Measurements from ENCODE around the gene PRRC2A. TPM values are rescaled to one million over a fixed set of nuclear protein-coding genes. Genes with fewer than 3 reads are reported as not detected.

Gene PRRC2A
- total RNA-seq, 4 donors from 2014 or later = 68.8 to 138 (median 89.2) TPM

DNA sequence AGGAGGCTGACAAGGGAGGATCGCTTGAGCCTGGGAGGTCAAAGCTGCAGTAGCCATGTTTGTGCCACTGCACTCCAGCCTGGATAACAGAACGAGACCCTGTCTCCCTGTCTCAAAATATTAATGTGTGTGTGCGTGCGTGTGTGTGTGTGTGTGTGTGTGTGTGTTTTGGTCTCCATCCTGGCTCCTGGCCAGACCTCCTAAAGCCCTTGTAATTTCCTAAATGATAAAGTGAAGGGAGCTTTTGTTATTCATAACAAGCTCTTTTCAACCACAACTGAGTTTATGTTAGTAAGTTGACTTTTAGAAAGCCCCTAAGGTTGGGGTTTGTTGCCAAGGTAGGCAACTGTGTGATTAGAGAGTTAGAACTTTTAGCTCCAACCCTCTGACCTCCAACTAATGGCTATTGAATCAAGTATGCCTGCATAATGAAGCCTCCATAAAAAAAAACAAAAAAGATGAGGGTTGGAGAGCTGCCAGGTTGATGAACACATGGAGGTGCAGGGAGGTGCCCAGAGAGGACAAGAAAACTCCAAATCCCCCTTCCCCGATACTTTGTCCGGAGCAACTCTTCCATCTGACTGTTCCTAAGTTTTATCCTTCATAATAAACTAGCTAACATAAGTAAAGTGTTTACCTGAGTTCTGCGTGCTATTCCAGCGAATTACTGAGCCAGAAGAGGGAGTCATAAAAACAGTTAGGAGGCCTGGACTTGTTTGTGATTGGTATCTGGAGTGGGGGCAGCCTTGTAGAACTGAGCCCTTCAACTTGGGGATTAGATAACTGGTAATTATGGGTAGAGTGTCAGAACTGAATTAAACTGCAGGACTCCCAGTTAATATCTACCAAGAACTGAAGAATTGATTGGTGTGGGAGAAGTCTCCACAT lies 10.8 kb upstream of the PRRC2A start:
- Histone ChIP-seq H3K4me1 (no peaks in the 10 kb centered on the region), H3K36me3 (no peaks in the 10 kb centered on the region), H3K27me3 (no peaks in the 10 kb centered on the region), H3K9me3 (no peaks in the 10 kb centered on the region), H3K4me3 (no peak overlapping the region), H3K27ac (replicated peaks in 1 of 4) (no peak overlapping the region)
- no peak for DNase-seq (ENCODE audit: extremely low spot score)
- TF ChIP-seq POLR2A (IDR thresholded peaks at IDR 0.05; ENCODE audit: low read depth) (no peak), EP300 (IDR thresholded peaks at IDR 0.05) (no peak), POLR2AphosphoS5 (IDR thresholded peaks at IDR 0.05) (no peak)
- TF ChIP-seq, protein P1, sequence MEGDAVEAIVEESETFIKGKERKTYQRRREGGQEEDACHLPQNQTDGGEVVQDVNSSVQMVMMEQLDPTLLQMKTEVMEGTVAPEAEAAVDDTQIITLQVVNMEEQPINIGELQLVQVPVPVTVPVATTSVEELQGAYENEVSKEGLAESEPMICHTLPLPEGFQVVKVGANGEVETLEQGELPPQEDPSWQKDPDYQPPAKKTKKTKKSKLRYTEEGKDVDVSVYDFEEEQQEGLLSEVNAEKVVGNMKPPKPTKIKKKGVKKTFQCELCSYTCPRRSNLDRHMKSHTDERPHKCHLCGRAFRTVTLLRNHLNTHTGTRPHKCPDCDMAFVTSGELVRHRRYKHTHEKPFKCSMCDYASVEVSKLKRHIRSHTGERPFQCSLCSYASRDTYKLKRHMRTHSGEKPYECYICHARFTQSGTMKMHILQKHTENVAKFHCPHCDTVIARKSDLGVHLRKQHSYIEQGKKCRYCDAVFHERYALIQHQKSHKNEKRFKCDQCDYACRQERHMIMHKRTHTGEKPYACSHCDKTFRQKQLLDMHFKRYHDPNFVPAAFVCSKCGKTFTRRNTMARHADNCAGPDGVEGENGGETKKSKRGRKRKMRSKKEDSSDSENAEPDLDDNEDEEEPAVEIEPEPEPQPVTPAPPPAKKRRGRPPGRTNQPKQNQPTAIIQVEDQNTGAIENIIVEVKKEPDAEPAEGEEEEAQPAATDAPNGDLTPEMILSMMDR (IDR thresholded peaks at IDR 0.05) = no peak
- intact Hi-C loops (cut with DNase I) = no loop called here
- 73% methylated on average over 7 of the region's 8 CpGs for WGBS

DNA sequence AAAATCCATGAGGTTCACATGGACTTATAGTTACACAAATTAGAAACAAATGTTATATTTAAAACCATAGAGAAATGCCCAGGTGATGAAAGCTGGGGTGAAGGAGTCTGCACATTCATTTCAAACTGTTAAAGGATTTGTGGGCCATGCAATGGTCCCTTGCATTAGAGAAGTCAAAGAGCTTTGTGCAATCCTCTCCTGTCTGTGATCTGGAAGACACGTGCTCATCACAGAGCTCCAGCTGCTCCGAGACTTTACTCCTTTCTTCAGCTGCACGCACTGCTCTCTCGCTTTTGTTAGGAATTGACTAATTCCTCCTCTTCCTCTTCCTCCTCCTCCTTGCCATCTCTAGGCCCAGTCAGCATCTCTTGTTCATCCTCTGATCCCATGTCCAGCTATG lies 9.5 kb upstream of the PRRC2A start:
- no peak overlapping the region for H3K4me3 ChIP-seq
- TF ChIP-seq, protein P1 (IDR thresholded peaks at IDR 0.05) = no peak
- TF ChIP-seq POLR2AphosphoS5 (IDR thresholded peaks at IDR 0.05) (no peak), EP300 (IDR thresholded peaks at IDR 0.05) (no peak), POLR2A (IDR thresholded peaks at IDR 0.05; ENCODE audit: low read depth) (no peak)
- no peak for DNase-seq (ENCODE audit: extremely low spot score)
- H3K27ac ChIP-seq (replicated peaks in 1 of 4) = no peak overlapping the region
- no peaks in the 10 kb centered on the region for H3K4me1 ChIP-seq
- WGBS = 67% methylated on average over 4 of the region's 4 CpGs
- no peaks in the 10 kb centered on the region for H3K9me3 ChIP-seq
- H3K27me3 ChIP-seq = no peaks in the 10 kb centered on the region
- no peaks in the 10 kb centered on the region for H3K36me3 ChIP-seq
- intact Hi-C loops (cut with DNase I) = no loop called here

DNA sequence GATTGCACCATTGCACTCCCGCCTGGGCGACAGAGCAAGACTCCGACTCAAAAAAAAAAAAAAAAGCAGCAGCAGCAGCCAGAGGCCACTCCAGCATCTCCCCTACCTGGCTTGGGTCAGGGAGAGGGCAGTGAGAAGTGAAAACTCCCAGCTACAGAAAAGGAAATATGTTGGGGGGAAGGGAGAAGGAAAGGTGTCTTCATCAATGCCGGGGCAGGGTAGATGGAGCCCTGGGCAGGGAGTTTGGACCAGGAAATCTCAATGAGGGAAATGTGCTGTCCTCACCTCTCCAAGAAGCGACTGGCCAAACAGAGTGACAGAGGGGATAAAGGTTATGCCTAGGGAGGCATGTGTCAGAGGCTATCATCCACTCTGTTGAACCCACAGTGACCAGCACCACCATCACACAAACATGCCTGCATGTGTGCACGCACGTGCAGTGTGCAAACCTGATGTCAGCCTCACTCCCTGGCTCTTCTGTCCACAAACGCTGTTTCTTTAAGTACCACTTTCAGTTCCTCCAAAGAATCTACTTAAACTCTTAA lies 6.4 kb upstream of the PRRC2A start:
- WGBS = 69% methylated on average over 8 of the region's 8 CpGs
- Histone ChIP-seq H3K27ac (replicated peaks in 1 of 4) (no peak overlapping the region), H3K4me1 (peaks cover 0 to 1% (median under 1%) of the 10 kb centered on the region in 4 donors), H3K27me3 (no peaks in the 10 kb centered on the region), H3K4me3 (no peak overlapping the region), H3K36me3 (no peaks in the 10 kb centered on the region), H3K9me3 (no peaks in the 10 kb centered on the region)
- intact Hi-C loops (cut with DNase I) = no loop called here
- no peak for DNase-seq (ENCODE audit: extremely low spot score)
- no peak for TF ChIP-seq POLR2AphosphoS5 (IDR thresholded peaks at IDR 0.05)
- TF ChIP-seq, protein P1 (IDR thresholded peaks at IDR 0.05) = no peak
- TF ChIP-seq EP300 (IDR thresholded peaks at IDR 0.05) = no peak
- no peak for TF ChIP-seq POLR2A (IDR thresholded peaks at IDR 0.05; ENCODE audit: low read depth)

DNA sequence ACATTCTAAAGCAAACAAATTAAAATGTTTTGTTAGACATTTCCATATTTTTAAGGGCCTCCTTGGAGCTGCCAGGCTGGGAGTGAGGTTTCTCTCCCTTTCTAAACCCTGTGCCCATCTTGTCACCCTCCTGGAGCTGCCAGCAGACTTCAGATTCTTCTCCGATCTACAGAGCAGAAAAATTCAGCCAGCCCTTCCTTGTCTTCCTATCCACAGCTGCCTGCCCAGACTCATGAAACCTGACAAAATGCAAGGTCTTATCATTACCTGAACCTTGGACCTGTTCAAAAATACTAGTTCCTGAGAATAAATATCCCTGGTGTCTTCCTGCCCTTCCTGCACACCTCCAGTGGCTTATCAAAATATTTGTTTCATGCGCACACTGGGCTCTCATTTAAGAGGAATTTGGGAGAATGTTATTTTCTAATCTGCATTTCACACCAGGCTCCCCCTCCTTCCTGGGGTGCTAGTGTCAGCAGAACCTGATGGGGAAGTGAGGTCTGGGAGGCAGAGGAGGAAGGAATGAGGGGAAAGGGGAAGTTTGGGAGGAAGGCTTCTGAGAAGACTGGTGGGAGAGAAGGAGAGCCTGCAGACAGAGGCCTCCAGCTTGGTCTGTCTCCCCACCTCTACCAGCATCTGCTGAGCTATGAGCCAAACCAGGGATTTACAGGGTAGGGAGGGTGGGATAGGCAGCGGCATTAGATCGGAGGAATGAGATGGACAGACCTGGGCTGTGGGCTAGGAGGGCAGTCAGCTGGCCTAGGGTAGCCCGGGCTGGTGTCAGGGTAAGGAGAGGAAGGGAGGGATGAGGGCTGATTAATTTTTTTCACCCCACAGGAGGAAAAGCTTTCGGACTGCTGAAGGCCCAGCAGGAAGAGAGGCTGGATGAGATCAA lies 5.6 kb upstream of the PRRC2A start, which contains the start of gene AIF1:
Gene AIF1 (plus strand): TSS at position 551 of the 895 bp plus-strand sequence. CDS start 96 bp downstream, at position 647.
- TF ChIP-seq EP300 (IDR thresholded peaks at IDR 0.05) (no peak), POLR2AphosphoS5 (IDR thresholded peaks at IDR 0.05) (no peak), POLR2A (IDR thresholded peaks at IDR 0.05; ENCODE audit: low read depth) (no peak)
- TF ChIP-seq, protein P1 (IDR thresholded peaks at IDR 0.05) = no peak
- Histone ChIP-seq H3K4me3 (peak within 1 kb of the TSS; percentile 9 to 40 (median 17)), H3K9me3 (no peaks in the 10 kb centered on the region), H3K36me3 (no peaks in the 10 kb centered on the region), H3K4me1 (peaks cover 3 to 5% (median 4%) of the 10 kb centered on the region in 4 donors), H3K27ac (replicated peaks in 1 of 4) (peak within 1 kb of the TSS in 3 of 4 donors; percentile 26 to 34 (median 28)), H3K27me3 (no peaks in the 10 kb centered on the region)
- intact Hi-C loops (cut with DNase I) = no loop called here
- DNase-seq (ENCODE audit: extremely low spot score) = no peak
- 48% methylated on average over 6 of the region's 6 CpGs for WGBS

Measured in esophagus muscularis mucosa (tissue), 4 donors.